ENCODE data around the gene CBY1. TPM values are rescaled to one million over a fixed set of nuclear protein-coding genes. Genes with fewer than 3 reads are reported as not detected.

The CBY1 gene
- total RNA-seq, 1 donor from 2014 or later, result 11.8 TPM

GRCh38 chr22:38718414-38718813 lies 62.0 kb downstream of the CBY1 start:
- Histone ChIP-seq H3K9me3 (no peaks in the 10 kb centered on the region), H3K4me1 (peaks cover 32% of the 10 kb centered on the region), H3K27me3 (no peaks in the 10 kb centered on the region), H3K4me3 (no peak overlapping the region), H3K36me3 (peaks cover 0 to 42% of the 10 kb centered on the region in 2 donors), H3K27ac (peak overlapping the region; percentile 5)
- TF ChIP-seq POLR2A (IDR thresholded peaks at IDR 0.05), result no peak
- peak in 1 of 2 donors; percentile 24 for TF ChIP-seq POLR2AphosphoS5 (IDR thresholded peaks at IDR 0.05; ENCODE audit: insufficient read depth in 1 of 2, low read depth in 1 of 2)
- peak in 2 of 3 experiments; percentile 24 to 55 for TF ChIP-seq CTCF (IDR thresholded peaks at IDR 0.05)
- intact Hi-C loops (cut with DNase I), result no loop called here
- DNase-seq (ENCODE audit: extremely low spot score in 2 of 2), result no peak

- Histone ChIP-seq H3K9me3 (no peaks in the 10 kb centered on the region), H3K4me3 (no peak overlapping the region), H3K36me3 (peaks cover 0 to 48% of the 10 kb centered on the region in 2 donors), H3K4me1 (peaks cover 24% of the 10 kb centered on the region), H3K27ac (no peak overlapping the region), H3K27me3 (no peaks in the 10 kb centered on the region)
- TF ChIP-seq POLR2AphosphoS5 (IDR thresholded peaks at IDR 0.05; ENCODE audit: insufficient read depth in 1 of 2, low read depth in 1 of 2), result no peak
- TF ChIP-seq CTCF (IDR thresholded peaks at IDR 0.05), result no peak
- no peak for TF ChIP-seq POLR2A (IDR thresholded peaks at IDR 0.05)
- no peak for DNase-seq (ENCODE audit: extremely low spot score in 2 of 2)
- intact Hi-C loops (cut with DNase I), result no loop called here
These were observed 62.8 kb downstream of the CBY1 start for GRCh38 chr22:38719196-38719595.

- Histone ChIP-seq H3K4me1 (peaks cover 14% of the 10 kb centered on the region), H3K9me3 (no peaks in the 10 kb centered on the region), H3K36me3 (peaks cover 0 to 60% of the 10 kb centered on the region in 2 donors), H3K27me3 (no peaks in the 10 kb centered on the region), H3K27ac (no peak overlapping the region), H3K4me3 (no peak overlapping the region)
- DNase-seq (ENCODE audit: extremely low spot score in 2 of 2), result no peak
- TF ChIP-seq CTCF (IDR thresholded peaks at IDR 0.05), result no peak
- TF ChIP-seq POLR2A (IDR thresholded peaks at IDR 0.05), result no peak
- intact Hi-C loops (cut with DNase I), result no loop called here
These were observed 63.9 kb downstream of the CBY1 start for GRCh38 chr22:38720350-38720749.

GRCh38 chr22:38721551-38721950 lies 65.1 kb downstream of the CBY1 start:
- intact Hi-C loops (cut with DNase I), result no loop called here

More at GRCh38 chr22:38721551-38721950, 65.1 kb downstream of the CBY1 start:
- DNase-seq (ENCODE audit: extremely low spot score in 2 of 2), result no peak
- H3K27ac ChIP-seq, result no peak overlapping the region
- H3K4me1 ChIP-seq, result peaks cover 8% of the 10 kb centered on the region
- H3K9me3 ChIP-seq, result no peaks in the 10 kb centered on the region
- TF ChIP-seq POLR2A (IDR thresholded peaks at IDR 0.05) (no peak), POLR2AphosphoS5 (IDR thresholded peaks at IDR 0.05; ENCODE audit: insufficient read depth in 1 of 2, low read depth in 1 of 2) (no peak), CTCF (IDR thresholded peaks at IDR 0.05) (no peak)
- no peak overlapping the region for H3K4me3 ChIP-seq
- H3K36me3 ChIP-seq, result peaks cover 0 to 65% of the 10 kb centered on the region in 2 donors
- no peaks in the 10 kb centered on the region for H3K27me3 ChIP-seq

Other genes with a start within 250 kb of the CBY1 start
- not detected for gene KCNJ4, start 201.4 kb upstream of the CBY1 start, total RNA-seq
- 3.9 TPM for gene KDELR3, start 188.5 kb upstream of the CBY1 start, total RNA-seq
- gene DDX17, start 150.3 kb upstream of the CBY1 start, total RNA-seq, result 1,042 TPM
- gene DMC1, start 86.5 kb upstream of the CBY1 start, total RNA-seq, result 12.3 TPM
- gene FAM227A, start 246 bp upstream of the CBY1 start, total RNA-seq, result 0.25 TPM
- 21.1 TPM for gene TOMM22, start 25.3 kb downstream of the CBY1 start, total RNA-seq
- 106 TPM for gene JOSD1, start 44.3 kb downstream of the CBY1 start, total RNA-seq
- gene GTPBP1, start 49.3 kb downstream of the CBY1 start, total RNA-seq, result 69.5 TPM
- gene SUN2, start 99.4 kb downstream of the CBY1 start, total RNA-seq, result 258 TPM
- 14.7 TPM for gene DNAL4, start 137.5 kb downstream of the CBY1 start, total RNA-seq
- 9.3 TPM for gene NPTXR, start 187.4 kb downstream of the CBY1 start, total RNA-seq
- 31.7 TPM for gene CBX6, start 215.6 kb downstream of the CBY1 start, total RNA-seq